ENCODE results near the gene AKAP13.
"Not testable (repeated sequence)": the region's sequence is repeated elsewhere in the genome, so short reads cannot be mapped to it uniquely, and the experiment has no call there.

The AKAP13 gene

DNA sequence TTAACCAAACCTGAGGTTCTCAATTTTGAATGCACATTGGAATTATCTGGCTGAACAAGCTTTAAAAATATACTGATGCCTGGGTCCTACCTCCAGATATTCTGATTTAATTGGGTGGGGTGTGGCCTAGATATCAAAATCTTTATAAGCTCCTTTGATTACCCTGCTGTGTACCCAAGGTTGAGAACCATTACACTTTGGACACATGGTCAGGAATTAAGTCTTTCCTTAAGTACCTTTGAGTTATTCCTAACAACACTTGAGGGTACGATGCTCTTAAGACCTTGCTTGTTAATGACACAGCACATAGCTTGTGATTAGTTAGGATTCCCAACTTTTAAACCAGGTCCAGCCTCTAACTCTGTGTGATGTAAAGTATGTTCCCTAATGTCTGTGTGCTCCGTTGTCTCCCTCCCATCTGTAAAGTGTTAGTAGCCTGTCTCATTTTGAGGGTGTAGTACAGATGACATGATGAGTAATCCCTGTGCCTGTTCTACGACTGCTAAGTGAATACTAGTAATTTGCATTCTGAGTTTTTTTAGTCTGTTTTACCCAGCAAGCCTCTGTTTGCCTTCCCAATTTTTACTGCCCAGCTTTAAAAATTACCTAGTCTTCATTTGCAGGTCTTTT, 259.5 kb downstream of the AKAP13 start:
- DNase-seq, result no peak

DNA sequence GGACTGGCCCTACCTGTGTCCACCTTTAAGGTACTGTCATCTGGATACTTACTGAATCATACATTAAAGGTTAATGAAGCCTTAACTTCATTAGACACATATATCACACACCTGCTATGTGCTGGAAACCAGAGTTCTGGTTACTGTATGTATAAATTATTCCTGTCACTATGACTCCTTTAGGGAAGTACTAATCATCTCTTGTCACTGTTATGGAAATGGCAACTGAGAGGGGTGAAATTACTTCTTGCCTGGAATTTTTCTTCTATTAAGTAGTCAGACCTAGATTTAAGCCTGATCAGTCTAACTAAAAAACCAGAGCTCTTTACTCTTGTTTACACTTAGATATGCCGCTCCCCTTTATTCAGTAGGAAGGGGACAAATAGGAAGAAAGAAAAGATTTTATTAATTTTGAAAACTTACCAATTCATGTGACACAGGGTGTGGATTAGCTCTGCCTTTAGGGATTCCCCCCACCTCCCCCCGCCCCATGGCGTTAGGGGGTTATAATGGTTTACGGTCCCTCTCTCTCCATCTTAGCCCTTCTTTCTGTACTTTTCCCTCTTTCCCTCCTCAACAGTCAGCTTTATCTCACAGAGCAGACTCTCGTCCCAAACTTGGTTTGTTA, 261.8 kb downstream of the AKAP13 start:
- no peak for DNase-seq

GRCh38 chr15:85642693-85643066, 262.3 kb downstream of the AKAP13 start:
- DNase-seq, result no peak

DNA sequence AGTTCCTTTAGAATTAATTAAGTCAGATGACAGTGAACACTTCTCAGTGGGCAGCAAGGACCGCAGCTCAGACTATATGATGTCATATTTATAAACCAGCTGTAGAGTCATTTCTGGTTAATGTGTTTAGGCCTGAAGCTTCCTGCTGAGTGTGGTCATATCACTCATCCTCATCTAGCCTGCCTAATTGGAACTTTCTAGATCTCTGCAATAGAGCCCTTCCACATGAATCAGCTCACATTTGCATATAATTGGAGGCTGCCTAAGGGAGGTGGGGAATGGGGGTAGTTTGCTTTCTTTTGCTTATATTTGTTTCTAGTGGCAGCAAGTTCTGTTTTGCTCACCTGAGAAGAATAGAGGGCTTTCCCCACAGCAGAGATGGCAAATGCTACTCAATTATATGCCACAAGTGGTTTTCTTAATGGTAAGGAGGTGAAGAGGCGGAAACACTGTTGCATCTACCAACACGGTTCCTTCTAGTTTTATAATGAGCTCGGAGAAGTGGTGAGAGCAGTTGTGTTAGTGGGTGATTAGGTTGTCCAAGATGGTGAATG, 266.2 kb downstream of the AKAP13 start:
- no peak for DNase-seq

DNA sequence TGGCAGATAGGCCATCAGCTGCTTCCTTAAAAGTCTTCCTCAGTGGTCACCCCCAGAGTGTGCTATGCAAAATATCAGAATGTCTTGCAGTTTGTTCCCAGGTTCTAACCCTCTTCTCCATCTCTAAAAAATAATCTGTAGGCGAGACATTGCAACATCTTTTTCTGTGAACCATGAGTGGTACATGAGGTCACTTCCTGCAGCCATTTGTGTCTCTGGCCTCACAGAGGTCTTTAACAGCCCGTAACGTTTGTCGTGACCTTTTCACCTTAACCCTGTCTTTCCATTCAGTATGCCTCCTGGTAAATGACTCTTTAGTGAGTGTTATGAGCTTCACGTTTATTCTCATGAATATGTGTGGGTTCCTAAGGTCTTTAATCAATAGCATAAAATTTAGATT, 269.0 kb downstream of the AKAP13 start:
- DNase-seq, result no peak

DNA sequence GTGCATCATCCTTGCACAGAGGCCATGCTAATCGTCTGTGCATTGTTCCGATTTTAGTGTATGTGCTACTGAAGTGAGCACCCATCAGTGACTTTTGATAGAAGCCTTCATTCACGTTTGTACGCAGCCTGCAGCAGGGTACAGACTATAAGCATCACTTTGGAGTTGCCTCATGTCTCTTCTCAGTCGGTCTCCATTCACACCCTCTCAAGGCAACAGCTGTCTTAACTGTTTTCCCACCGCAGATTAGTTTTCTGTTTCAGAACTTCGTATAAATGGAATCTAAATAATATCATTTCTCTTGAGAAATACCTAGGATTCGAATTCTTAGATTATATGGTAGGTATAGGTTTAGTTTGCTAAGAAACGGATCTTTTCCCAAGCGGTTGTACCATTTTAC, 271.1 kb downstream of the AKAP13 start:
- no peak for DNase-seq

- DNase-seq, result no peak
These were observed 272.1 kb downstream of the AKAP13 start for GRCh38 chr15:85652457-85652856.

- DNase-seq, result no peak
These were observed 276.7 kb downstream of the AKAP13 start for GRCh38 chr15:85657132-85657531.

- DNase-seq, result no peak
These were observed 278.4 kb downstream of the AKAP13 start for GRCh38 chr15:85658816-85659215.

- no peak for DNase-seq
These were observed 281.5 kb downstream of the AKAP13 start for GRCh38 chr15:85661859-85662258.

GRCh38 chr15:85665677-85666076, 285.3 kb downstream of the AKAP13 start:
- DNase-seq, result not testable (repeated sequence)

GRCh38 chr15:85667491-85668424, 287.4 kb downstream of the AKAP13 start:
- DNase-seq, result no peak

DNA sequence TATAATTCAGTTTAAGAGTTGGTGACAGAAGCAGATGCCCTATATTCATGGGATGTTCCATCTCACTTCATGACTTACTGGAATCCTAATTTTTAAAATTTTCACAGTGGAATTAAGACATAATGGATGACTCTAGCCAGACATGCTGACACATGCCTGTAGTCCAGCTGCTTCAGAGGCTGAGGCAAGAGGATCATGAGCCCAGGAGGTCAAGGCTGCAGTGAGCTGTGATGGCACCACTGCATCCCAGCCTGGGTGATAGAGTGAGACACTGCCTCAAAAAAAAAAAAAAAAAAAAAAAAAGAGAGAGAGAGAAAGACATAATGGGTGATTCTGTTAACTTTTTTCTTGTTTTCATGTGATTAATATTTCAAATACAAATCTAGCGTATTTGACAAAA, 290.8 kb downstream of the AKAP13 start:
- DNase-seq, result no peak

DNA sequence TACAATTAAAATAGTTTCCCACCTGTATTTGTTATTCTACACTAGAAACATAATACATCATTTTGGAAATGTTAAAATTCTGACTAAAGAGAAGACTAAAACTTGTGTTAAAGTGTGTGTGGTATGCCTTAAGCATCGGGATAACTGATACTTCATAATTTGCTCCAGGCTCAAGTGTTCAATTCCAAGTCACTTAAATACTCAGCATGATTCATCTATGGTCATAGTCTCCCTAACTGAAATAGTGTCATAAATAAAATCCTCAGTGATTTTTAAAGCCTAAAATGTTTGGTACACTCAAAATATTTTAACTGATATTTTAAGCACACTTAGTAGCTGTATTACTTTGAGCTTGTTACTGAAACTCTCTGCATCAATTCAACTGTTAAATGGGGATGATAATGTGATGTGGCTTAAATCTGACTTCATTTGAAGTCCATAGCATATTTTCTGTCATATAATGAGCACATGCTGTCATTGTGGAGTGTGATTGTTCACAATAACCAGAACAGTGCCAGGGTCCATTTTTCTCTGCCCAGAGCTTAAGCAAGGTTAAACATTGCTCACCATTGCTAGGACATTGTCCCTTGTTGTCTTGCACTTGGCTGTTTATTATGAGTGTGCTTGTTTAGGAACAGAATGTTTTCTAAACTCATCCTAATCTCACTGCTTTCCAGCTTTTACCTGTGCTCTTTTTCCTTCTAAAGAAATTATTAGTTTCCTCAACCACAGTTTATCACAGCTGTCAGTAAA, 292.1 kb downstream of the AKAP13 start:
- DNase-seq, result no peak

DNA sequence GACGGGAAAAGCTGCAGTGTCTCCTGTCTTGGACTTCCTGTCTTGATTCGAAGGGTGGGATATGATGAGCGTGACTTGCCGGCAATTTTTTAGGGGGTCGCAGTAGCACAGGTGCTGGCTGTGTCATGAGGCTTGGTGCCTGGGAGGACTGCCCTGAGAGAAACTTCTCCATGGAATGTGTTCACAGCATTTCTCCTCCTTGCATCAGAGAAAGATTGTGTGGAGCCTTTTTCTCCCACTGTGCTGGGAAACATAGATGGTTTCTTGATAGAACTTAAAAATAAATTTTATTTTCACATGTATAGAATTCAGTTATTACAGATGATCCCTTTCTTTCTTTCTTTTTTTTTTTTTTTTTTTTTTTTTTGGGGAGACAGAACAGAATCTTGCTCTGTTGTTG, 292.9 kb downstream of the AKAP13 start:
- DNase-seq, result no peak

DNA sequence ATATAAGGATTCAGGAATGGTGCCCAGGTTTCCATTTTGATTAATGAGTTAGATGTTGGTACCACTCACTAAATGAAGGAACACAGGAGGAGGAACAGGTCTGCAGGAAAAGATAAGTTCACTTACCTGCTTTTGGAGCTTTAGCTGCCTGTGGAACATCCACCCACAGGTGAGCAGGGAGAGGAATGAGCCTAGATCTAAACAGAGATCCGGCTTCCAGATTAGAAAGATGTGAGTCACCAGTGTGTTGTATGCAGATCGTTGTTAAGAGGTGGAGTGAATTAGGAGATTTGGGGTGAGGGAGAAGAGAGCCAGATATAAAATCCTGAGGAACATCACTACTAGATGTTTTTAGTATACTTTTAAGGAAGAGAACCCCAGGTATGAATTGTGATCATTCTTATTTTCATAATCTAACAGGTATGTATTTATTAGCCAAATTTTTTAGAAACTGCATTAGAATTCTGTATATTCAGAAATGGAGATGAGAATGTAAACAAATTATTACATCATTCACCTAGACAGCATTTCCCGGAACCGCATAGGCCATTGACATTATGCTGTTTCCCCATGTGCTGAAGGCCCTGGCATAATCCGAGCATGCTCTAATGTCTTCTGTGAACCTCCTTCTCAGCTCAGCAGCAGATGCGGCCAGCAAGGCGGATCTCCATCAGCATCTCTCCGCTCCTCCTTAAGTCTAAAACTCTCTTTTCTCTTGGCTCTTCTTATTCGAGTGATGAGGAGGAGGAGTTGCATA, 296.1 kb downstream of the AKAP13 start:
- DNase-seq, result no peak

DNA sequence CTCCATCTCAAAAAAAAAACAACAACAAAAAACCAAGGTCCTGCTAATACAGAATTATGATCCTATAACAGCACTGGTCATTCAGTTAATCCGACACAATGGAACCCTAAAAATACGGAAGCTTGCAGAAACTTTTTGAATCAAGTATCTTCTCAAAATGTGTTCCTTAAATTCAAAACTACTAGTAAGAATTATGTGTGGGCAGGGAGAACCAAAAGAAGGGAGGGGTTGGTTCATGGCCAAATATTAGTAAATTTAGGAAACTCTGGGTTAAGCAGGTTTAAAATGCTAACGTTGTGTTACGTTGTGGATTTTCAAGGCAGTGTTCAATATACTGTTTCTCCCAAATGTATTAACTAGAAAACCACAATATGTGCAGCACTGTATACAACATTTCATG, 298.8 kb downstream of the AKAP13 start:
- DNase-seq, result no peak

- no peak for DNase-seq
These were observed 301.0 kb downstream of the AKAP13 start for GRCh38 chr15:85681386-85681785.

DNA sequence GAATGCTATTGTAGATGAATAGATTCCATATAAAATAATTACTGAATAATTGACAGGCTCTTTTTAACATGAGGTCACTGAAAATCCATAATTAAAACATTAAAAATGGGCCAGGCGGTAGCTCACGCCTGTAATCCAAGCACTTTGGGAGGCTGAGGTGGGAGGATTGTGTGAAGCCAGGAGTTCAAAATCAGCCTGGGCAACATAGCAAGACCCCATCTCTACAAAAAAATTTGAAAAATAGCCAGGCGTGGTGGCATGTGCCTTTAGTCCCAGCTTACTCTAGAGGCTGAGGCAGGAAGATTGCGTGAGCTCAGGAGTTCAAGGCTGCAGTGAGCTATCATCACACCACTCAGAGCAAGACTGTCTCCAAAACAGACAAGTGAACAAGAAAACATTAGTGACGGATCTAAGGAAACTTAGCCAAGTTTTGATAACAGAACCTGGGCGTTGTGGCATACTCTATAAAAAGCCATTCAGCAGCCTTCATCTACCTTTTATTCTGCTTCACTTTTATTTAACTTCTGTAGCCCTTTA, 303.8 kb downstream of the AKAP13 start:
- DNase-seq, result no peak

- no peak for DNase-seq
These were observed 305.0 kb downstream of the AKAP13 start for GRCh38 chr15:85685356-85685755.

DNA sequence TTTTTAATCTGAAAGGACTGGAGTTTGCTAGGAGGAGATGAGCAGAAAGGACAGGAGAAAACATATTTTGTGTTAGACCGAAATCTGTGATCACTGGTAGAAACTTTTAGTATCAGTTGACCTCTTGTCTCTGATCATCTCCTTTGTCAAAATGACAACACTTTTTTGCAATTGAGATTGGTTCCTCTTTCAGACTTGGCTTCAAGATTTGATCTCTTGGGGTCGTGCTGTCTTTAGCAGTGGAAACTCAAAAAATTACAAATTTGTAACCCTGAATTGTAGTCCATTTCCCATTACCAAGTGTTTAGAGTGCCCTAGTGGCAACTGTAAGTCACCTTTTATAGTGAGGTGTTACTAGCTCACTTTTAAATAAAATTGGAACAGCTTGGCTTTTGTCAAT, 306.9 kb downstream of the AKAP13 start:
- no peak for DNase-seq

DNA sequence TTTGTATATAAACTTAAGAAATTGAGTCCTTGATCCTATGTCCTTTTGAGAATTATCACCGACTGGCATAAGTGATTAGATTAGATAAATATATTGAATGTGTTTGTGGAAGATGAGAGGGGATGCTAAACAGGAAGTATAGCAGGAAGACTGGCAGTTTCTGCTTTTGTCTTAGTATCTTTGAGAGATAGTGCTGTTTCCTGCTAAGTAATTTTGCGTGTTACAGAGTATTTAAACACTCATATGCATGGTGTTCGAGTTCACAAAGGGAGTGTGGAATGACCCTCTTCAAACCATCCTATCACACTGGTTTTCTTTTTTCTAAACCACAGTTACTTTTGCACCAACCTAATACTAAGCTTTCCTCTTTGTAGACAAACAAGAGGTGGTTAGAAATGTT, 308.3 kb downstream of the AKAP13 start:
- DNase-seq, result no peak
